Neural progenitor cell (in vitro differentiated cells): ENCODE measurements around the gene CROCC2.

Experiments used
- EZH2 ChIP-seq: fragments of 200-600 bp; sonication (generic); IDR thresholded peaks from 2 replicates; pipeline ENCODE4 v1.6.1; 2017; ENCODE audit warnings: antibody characterized with exemption, mild to moderate bottlenecking, moderate library complexity
- EZH2phosphoT487 ChIP-seq: fragments of 200-600 bp; sonication (generic); IDR thresholded peaks from 2 replicates; pipeline ENCODE4 v1.6.1; 2017; ENCODE audit warnings: antibody characterized with exemption
- TF ChIP-seq, protein P1 (sequence below): fragments of 200-600 bp; sonication (generic); IDR thresholded peaks from 2 replicates; pipeline ENCODE4 v1.5.1; 2017; ENCODE audit warnings: antibody characterized with exemption, mild to moderate bottlenecking

DNA sequence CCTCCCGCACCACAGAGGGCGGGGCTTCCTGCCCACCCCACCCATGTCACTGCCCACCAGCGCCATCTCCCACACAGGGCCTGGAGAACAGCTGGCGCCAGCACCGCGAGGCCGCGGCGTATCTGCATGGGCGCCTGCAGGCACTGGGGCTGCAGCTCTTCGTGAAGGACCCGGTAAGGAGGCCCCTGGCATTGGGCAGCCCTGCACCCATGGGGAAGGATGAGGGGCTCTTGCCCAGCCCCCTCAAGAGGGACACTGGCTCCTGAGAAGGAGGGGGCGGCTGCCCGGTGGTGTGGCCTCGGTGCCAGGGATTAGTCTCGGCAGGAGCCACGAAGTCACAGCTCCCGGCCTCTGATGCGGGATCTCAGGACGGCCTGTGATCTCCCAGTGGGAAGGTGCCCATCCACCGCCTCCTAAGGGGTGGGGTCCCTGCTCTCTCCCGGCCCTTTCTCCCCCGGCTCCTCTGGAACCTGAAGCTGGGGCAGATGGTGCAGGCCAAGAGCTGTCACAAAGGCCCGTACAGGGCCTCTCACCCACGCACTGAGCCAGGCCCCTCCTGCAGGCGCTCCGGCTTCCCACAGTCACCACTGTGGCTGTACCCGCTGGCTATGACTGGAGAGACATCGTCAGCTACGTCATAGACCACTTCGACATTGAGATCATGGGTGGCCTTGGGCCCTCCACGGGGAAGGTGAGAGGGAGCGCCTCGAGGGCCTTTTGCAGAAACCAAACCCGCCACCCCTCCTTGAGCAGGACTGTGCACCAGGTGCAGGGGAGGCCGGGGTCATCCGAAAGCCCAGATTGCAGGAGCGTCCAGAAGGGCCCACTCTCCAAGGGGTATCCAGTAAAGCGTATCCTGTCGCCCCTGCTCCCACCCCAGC lies 28.4 kb upstream of the CROCC2 start:
- TF ChIP-seq, protein P1, sequence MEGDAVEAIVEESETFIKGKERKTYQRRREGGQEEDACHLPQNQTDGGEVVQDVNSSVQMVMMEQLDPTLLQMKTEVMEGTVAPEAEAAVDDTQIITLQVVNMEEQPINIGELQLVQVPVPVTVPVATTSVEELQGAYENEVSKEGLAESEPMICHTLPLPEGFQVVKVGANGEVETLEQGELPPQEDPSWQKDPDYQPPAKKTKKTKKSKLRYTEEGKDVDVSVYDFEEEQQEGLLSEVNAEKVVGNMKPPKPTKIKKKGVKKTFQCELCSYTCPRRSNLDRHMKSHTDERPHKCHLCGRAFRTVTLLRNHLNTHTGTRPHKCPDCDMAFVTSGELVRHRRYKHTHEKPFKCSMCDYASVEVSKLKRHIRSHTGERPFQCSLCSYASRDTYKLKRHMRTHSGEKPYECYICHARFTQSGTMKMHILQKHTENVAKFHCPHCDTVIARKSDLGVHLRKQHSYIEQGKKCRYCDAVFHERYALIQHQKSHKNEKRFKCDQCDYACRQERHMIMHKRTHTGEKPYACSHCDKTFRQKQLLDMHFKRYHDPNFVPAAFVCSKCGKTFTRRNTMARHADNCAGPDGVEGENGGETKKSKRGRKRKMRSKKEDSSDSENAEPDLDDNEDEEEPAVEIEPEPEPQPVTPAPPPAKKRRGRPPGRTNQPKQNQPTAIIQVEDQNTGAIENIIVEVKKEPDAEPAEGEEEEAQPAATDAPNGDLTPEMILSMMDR: no peak
- TF ChIP-seq EZH2 (no peak), EZH2phosphoT487 (no peak)
